Measurements from ENCODE around the gene GNG11.

Gene GNG11

GRCh38 chr7:93938293-93938692 is 16.8 kb downstream of the GNG11 start:
- no peak overlapping the region for H3K4me3 ChIP-seq (ENCODE audit: low read depth, low read length)
- in situ Hi-C loops (cut with HindIII; ENCODE audit: low sequenced_read_pairs), result no loop called here
- no peak for DNase-seq (ENCODE audit: low read depth)

GRCh38 chr7:93941945-93942344 is 20.4 kb downstream of the GNG11 start:
- no peak for DNase-seq (ENCODE audit: low read depth)
- H3K4me3 ChIP-seq (ENCODE audit: low read depth, low read length), result no peak overlapping the region
- in situ Hi-C loops (cut with HindIII; ENCODE audit: low sequenced_read_pairs), result no loop called here
- TF ChIP-seq, protein P1, sequence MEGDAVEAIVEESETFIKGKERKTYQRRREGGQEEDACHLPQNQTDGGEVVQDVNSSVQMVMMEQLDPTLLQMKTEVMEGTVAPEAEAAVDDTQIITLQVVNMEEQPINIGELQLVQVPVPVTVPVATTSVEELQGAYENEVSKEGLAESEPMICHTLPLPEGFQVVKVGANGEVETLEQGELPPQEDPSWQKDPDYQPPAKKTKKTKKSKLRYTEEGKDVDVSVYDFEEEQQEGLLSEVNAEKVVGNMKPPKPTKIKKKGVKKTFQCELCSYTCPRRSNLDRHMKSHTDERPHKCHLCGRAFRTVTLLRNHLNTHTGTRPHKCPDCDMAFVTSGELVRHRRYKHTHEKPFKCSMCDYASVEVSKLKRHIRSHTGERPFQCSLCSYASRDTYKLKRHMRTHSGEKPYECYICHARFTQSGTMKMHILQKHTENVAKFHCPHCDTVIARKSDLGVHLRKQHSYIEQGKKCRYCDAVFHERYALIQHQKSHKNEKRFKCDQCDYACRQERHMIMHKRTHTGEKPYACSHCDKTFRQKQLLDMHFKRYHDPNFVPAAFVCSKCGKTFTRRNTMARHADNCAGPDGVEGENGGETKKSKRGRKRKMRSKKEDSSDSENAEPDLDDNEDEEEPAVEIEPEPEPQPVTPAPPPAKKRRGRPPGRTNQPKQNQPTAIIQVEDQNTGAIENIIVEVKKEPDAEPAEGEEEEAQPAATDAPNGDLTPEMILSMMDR (IDR thresholded peaks at IDR 0.05; ENCODE audit: low read depth, low read length, missing control alignments), result no peak

More at GRCh38 chr7:93938293-93938692, 16.8 kb downstream of the GNG11 start:
- TF ChIP-seq, protein P1 (IDR thresholded peaks at IDR 0.05; ENCODE audit: low read depth, low read length, missing control alignments), result no peak

GRCh38 chr7:93943816-93944540 is 22.4 kb downstream of the GNG11 start:
- no peak for DNase-seq (ENCODE audit: low read depth)
- in situ Hi-C loops (cut with HindIII; ENCODE audit: low sequenced_read_pairs), result no loop called here
- TF ChIP-seq, protein P1 (IDR thresholded peaks at IDR 0.05; ENCODE audit: low read depth, low read length, missing control alignments), result no peak
- H3K4me3 ChIP-seq (ENCODE audit: low read depth, low read length), result no peak overlapping the region

- in situ Hi-C loops (cut with HindIII; ENCODE audit: low sequenced_read_pairs), result no loop called here
- H3K4me3 ChIP-seq (ENCODE audit: low read depth, low read length), result no peak overlapping the region
- TF ChIP-seq, protein P1 (IDR thresholded peaks at IDR 0.05; ENCODE audit: low read depth, low read length, missing control alignments), result no peak
- DNase-seq (ENCODE audit: low read depth), result no peak
Observed at GRCh38 chr7:93944673-93945072, 23.1 kb downstream of the GNG11 start.

DNA sequence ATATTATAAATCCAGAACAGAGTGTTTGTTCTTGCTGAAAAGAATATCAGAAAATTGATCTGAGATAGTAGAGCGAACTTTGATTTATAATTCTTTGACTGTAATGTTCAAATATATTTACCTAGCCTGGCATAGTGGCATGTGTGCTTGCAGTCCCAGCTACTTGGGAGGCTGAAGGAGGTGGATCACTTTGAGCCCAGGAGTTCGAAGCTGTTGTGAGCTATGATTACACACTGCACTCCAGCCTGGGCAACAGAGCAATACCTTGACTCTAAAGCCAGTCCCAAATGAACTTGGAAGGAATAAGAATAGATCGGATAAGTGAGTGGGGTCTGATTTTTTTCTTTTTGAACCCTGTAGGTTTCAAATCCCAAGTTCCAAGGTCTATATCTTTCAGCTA is 23.5 kb downstream of the GNG11 start:
- no peak for DNase-seq (ENCODE audit: low read depth)
- TF ChIP-seq, protein P1 (IDR thresholded peaks at IDR 0.05; ENCODE audit: low read depth, low read length, missing control alignments), result no peak
- no peak overlapping the region for H3K4me3 ChIP-seq (ENCODE audit: low read depth, low read length)
- in situ Hi-C loops (cut with HindIII; ENCODE audit: low sequenced_read_pairs), result no loop called here

DNA sequence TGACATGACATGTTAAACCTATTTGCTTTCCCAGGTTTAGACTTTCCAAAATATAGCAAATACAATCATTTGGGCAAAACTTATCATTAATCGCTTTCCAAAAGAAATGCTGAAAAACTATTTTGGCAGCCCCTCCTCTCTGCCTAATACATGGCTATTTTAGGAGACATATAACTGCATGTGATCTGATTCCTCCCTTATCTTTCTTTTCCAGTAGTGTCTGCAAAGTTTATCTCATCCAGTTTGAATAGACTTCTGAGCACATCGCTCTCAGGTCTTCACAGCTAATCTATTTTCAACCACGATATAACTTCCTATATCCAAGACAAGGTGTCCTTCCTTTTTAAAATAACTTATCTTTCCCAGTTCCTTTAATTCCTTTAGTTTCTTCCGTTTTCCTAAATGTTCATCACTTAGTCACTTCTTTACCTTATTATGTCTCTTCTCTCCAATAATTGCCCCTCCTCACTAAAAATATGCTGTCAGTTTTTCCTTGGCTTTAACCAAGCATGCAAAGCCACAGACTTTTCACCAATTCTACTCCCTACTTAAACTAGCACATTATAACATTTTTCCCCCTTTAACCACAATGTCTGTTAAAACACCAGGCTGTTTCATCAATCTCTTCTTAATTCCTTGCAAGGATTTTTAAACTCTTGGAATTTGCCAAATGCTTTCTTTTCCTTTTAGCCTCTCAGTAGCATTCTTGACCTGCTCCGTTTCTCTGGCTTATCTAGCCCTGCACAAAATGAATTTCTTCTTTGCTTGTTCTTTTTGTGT is 24.4 kb downstream of the GNG11 start:
- TF ChIP-seq, protein P1 (IDR thresholded peaks at IDR 0.05; ENCODE audit: low read depth, low read length, missing control alignments), result no peak
- no peak overlapping the region for H3K4me3 ChIP-seq (ENCODE audit: low read depth, low read length)
- no peak for DNase-seq (ENCODE audit: low read depth)
- in situ Hi-C loops (cut with HindIII; ENCODE audit: low sequenced_read_pairs), result no loop called here
